ENCODE measurements around the gene HMGN1.

The HMGN1 gene

GRCh38 chr21:39326607-39327307 lies 22.1 kb downstream of the HMGN1 start:
- no peak for DNase-seq

DNA sequence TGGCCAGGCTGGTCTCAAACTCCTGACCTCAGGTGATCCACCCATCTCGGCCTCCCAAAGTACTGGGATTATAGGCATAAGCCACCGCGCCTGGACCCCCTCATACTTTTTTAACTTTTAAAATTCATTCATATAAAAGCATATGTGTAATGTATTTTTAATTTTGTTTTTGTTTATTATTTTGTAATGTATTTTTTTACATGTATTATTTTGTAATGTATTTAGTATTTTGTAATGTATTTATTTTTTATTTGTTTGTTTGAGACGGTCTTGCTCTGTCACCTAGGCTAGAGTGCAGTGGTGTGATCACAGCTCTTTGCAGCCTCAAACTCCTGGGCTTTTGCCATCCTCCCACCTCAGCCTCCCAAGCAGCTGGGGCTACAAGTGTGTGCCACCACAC lies 23.4 kb downstream of the HMGN1 start:
- DNase-seq = no peak

DNA sequence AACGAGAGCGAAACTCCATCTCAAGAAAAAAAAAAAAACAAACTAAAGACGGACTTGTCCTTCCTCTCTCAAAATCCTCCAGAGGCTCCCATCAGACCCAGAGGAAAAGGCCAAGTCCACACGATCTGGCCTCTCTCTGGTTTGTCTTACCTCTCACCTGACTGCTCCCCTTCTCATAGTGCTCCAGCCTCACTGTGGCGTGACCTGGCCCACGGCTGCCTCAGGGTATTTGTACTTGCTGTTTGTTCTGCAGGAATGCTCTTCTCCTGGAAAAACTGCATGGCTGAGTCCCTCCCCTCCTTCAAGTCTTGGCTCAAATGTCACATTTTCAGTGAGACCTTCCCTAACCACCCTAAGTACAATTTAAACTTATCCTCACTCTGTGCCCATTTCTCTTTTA lies 27.5 kb downstream of the HMGN1 start:
- no peak for DNase-seq

DNA sequence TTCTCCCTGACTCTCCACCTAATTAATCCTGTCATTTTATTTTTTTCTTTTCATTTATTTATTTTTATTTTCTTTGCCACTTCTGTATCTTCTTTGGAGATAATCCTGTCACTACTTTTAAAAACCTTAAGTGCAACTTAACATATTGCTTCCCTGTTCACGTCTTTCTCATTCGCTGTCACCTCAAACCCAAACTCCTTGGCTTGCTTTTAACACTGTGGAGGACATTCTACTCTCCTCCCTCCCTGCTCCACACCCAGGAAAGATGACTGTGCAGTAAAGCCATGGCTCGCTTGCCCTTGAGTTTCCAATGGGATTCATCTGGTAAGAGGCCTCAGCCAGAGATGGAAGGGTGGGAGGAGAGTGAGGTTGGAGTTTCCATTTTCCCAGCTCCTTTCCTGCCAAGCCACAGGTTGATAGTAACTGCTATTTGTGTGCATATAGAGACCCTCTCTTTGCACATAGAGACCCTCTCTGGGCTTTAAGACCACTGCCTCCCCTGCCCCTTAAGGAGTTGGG lies 29.0 kb downstream of the HMGN1 start:
- DNase-seq = no peak

DNA sequence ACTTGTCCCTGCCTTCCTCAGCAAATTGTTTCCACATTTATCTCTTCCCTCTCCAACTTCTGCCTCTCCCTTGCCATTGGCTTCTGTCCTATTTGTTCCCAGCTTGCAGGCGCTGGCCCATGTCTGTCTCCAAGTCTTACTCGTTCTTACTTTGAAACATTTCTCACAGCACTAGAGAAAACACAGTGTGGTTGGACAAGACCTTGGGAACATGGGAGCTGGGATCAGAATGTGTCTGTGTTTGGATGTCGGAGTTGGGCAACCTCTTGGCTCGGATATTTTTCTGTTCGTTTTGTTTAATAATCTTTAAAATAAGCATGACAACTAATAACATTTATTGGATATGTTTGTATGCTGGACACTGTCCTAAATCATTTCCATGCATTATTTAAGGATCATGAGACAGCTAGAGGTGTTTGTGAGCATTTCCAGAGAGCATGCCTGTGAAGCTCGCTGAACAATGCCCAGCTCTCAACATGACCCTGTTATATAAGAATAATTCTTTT lies 29.6 kb downstream of the HMGN1 start:
- no peak for DNase-seq

- no peak for DNase-seq
Observed at GRCh38 chr21:39318091-39318959, 30.6 kb downstream of the HMGN1 start.

DNA sequence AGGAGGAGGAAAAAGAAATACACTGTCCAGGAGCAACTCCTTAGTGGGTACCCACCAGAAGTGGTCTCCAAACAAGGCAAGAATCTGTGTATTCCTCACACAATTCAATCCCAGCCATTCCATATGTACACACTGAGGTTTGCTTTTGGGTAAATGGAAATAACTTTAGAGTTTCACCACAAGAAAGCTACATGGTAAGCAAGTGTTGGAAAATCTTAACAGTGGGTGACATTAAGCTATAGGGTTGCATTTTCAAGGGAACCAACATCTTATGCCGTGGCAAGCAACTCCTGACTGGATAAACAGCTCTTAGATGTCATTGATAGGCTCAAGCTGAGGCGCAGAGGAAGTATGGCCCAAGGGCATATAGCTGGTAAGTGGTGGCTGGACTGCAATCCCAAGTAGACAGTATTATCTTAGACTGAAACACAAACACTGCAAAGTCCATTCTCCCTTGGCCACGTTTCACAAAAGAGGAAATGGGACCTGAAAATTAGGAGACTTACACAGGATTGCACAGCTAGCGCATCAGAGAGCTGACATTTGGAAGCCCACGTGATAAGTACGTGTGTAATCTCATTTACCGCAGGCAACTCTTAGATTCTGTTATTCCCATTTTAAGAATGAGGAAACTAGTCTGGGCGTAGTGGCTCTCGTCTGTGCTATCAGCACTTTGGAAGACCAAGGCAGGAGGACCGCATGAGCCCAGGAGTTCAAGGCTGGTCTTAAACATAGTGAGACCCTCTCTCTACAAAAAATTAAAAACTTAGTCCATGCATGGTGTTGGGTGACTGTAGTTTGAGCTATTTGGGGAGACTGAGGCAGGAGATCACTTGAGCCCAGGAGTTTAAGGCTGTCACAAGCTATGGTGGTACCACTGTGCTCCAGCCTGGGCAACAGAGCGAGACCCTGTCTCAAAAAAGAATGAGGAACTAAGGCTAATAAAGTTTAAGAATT lies 31.5 kb downstream of the HMGN1 start:
- no peak for DNase-seq

GRCh38 chr21:39316729-39317128 lies 32.2 kb downstream of the HMGN1 start:
- DNase-seq = no peak

DNA sequence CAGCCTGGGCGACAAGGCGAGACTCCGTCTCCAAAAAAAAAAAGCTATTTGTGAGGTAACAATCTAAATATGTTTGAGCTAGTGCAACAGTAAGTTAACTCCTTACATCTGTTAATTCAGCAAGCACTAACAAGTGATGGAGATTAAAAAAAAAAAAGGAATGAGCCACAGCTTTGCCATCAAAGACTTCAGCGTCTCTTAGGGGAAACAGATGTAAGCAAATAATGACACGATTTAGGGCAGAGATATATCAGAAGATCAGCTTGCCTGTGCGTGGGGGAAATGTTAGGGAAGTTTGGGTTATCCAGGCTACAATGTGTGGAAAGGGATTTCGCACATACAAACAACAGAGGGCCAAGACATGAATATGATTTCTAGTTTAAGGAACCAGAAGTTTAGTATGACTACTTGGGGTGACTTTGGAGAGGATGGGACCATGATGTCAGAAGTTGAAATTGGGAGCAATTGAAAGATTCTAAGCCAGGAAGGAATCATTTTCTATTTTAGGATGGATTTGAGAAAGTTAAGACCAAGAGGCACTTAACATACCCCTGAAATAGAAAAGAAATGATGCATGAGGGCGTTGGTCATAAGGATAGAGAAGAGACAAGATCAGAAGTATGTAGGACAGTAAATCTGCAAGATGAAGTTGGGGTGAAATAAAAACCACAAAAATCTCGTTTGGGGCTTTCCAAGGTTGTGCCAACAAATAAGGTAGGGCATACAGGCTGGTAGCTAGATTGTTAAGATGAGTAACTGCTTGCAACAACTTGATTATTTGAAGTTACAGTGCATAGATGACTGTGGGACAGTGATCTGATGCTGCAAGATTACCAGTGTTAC lies 33.1 kb downstream of the HMGN1 start:
- DNase-seq = peak; percentile 79

- peak; percentile 83 for DNase-seq
Observed at GRCh38 chr21:39314143-39315027, 34.5 kb downstream of the HMGN1 start.

DNA sequence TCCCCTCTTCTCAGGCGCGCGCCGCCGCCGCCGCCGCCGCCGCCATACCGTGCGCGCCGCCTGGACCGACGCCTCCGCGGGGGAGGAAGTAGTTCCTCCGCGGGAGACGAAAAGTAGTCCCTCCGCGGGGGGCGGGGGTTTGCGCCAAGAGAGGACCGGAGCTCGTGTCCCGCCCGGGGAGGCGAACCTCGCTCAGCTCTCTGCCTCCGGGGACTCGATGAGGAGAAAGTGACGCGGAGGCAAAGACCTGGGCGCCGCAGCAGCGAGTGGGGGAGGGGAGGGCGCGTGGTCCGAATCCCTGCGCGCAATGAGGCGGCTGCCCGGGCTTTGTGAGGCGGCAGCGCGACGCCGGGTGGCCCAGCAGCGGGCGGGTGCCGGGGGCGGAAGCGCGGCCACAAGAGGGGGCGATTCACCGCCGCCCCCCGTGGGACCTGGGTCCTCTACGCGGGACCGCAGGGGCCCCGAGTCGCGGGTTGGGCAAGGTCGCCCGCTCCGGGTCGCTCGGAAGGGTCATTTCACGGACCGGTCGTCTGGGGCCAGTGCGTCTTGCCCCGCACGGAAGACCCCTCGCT lies 35.2 kb downstream of the HMGN1 start, which contains the start of gene BRWD1:
Gene BRWD1 (minus strand): TSS at position 62 of the 572 bp plus-strand sequence. CDS start 141 bp downstream, outside the sequence.
- DNase-seq = peak; percentile 79

- no peak for DNase-seq
Observed at GRCh38 chr21:39313042-39313570, 35.8 kb downstream of the HMGN1 start.

- DNase-seq = peak; percentile 94
Observed at GRCh38 chr21:39312112-39313041, 36.5 kb downstream of the HMGN1 start.

DNA sequence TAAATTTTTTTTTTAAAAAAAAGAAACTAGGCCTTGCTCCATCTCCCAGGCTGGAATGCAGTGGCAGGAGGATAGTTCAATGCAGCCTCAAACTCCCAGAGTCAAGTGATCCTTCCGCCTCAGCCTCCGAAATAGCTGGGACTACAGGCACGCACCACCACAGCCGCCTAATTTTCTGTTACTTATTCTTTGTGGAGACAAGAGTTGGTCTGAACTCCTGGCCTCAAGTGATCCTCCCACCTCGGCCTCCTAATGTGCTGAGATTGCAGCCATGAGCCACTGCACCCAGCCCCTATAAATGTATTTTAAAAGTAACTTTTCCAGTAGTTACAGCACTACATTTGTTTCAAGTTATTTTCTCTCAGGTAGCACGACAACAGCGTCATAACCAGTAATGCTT lies 37.7 kb downstream of the HMGN1 start:
- DNase-seq = no peak

DNA sequence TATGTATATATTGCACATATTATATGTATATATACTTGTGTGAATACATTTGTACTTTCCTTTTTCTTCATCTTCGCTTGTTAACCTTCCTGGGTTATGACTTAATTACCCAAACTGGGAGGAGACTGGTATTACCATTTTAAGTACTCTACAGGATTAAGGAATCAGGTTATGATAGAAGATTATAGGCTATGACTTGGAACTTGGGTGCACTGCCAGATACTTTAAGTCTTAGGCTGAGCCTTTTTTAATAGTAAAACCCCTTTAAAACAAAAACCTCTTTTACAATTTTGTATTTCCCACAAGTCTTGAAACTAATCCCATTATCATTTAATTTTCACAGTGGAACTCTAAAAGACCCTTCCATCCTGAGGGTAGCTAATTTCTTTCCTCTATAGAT lies 41.4 kb downstream of the HMGN1 start:
- DNase-seq = no peak

DNA sequence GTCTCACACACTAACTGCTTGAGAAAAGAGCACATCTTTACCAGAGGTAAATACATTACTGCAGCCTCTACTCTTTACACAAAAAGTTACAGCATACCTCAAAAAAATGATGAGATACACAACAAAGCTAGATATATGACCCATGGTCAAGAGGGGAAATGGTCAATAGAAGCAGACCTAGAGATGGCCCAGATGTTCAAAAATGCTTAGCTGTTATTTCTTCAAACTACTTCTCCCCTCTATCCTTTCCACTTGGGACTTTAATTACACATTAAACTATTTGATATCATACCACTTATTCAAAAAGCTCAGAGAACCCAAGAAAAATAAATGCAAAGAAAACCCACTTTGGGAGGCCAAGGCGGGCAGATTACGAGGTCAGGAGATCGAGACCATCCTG lies 48.3 kb downstream of the HMGN1 start:
- no peak for DNase-seq

- DNase-seq = no peak
Observed at GRCh38 chr21:39296891-39297290, 52.0 kb downstream of the HMGN1 start.
